ENCODE data around the gene USP51. TPM values are rescaled to one million over a fixed set of nuclear protein-coding genes. Genes with fewer than 3 reads are reported as not detected.
A peak's percentile ranks its signal among the peaks of the same experiment; 100 is the strongest.
"Not testable (repeated sequence)": the region's sequence is repeated elsewhere in the genome, so short reads cannot be mapped to it uniquely, and the experiment has no call there.

The USP51 gene
- total RNA-seq, 1 donor from 2014 or later, result 0.39 TPM

- DNase-seq (ENCODE audit: low read depth in 2 of 2), result not testable (repeated sequence)
Observed at GRCh38 chrX:55465108-55465507, 24.5 kb downstream of the USP51 start.

GRCh38 chrX:55464050-55464449, 25.6 kb downstream of the USP51 start:
- DNase-seq (ENCODE audit: low read depth in 2 of 2), result not testable (repeated sequence)

GRCh38 chrX:55459926-55460325, 29.7 kb downstream of the USP51 start:
- DNase-seq (ENCODE audit: low read depth in 2 of 2), result not testable (repeated sequence)

- not testable (repeated sequence) for DNase-seq (ENCODE audit: low read depth in 2 of 2)
Observed at GRCh38 chrX:55459426-55459825, 30.2 kb downstream of the USP51 start.

- not testable (repeated sequence) for DNase-seq (ENCODE audit: low read depth in 2 of 2)
Observed at GRCh38 chrX:55455708-55456107, 33.9 kb downstream of the USP51 start.

- DNase-seq (ENCODE audit: low read depth in 2 of 2), result no peak
Observed at GRCh38 chrX:55452833-55453124, 36.9 kb downstream of the USP51 start.

GRCh38 chrX:55451990-55452832, 37.4 kb downstream of the USP51 start, which contains the start of gene MAGEH1:
MAGEH1 (plus strand) TSS chrX:55452127; CDS start chrX:55452375, 248 bp downstream.
- peak; percentile 57 to 78 for DNase-seq (ENCODE audit: low read depth in 2 of 2)

GRCh38 chrX:55451626-55451989, 38.0 kb downstream of the USP51 start:
- DNase-seq (ENCODE audit: low read depth in 2 of 2), result no peak

GRCh38 chrX:55451141-55451540, 38.5 kb downstream of the USP51 start:
- no peak for DNase-seq (ENCODE audit: low read depth in 2 of 2)

GRCh38 chrX:55450259-55450658, 39.4 kb downstream of the USP51 start:
- DNase-seq (ENCODE audit: low read depth in 2 of 2), result peak in 1 of 2 donors; percentile 15

- not testable (repeated sequence) for DNase-seq (ENCODE audit: low read depth in 2 of 2)
Observed at GRCh38 chrX:55443468-55443867, 46.2 kb downstream of the USP51 start.

Other genes starting within 250 kb of the USP51 start
- gene PAGE3, start 224.9 kb downstream of the USP51 start, total RNA-seq, result not detected in 2 replicates
- 11.7 and 18.6 TPM in 2 replicates for gene MAGEH1, start 37.7 kb downstream of the USP51 start, total RNA-seq
- gene FOXR2, start 133.6 kb upstream of the USP51 start, total RNA-seq, result not detected in 2 replicates
- gene RRAGB, start 227.9 kb upstream of the USP51 start, total RNA-seq, result 13.0 and 19.3 TPM in 2 replicates

All from dermis microvascular lymphatic vessel endothelial cell (primary cell).